ENCODE data around the gene DGKD.
"Not testable (repeated sequence)": the region's sequence is repeated elsewhere in the genome, so short reads cannot be mapped to it uniquely, and the experiment has no call there.

The DGKD gene

DNA sequence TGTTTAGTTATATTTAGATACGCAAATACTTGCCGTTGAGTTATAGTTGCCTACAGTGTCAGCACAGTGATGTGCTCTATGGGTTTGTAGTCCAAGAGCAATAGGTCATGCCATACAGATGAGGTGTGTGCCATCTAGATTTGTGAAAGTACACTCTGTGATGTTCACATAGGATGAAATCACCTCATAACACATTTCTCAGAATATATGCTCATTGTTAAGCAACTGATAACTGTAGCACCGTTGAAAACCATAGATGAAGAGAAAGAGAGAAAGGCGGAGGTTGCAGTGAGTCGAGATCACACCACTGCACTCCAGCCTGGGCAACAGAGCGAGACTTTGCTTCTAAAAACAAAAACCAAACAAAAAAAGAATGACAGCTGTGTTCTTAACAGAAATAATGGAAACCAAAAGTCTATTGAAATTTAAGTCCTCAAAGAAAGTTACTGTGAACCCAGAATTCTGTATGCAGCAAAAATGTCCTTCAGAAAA lies 9.5 kb downstream of the DGKD start:
- no peak for DNase-seq
- Mint-ChIP-seq H3K4me3 (no peak overlapping the region), H3K27ac (no peak overlapping the region), H3K9me3 (peaks cover 4% of the 10 kb centered on the region), H3K27me3 (no peaks in the 10 kb centered on the region), H3K4me1 (peaks cover 70% of the 10 kb centered on the region), H3K36me3 (ENCODE audit: low read depth) (peaks cover 55% of the 10 kb centered on the region)
- ATAC-seq = peak; percentile 25

DNA sequence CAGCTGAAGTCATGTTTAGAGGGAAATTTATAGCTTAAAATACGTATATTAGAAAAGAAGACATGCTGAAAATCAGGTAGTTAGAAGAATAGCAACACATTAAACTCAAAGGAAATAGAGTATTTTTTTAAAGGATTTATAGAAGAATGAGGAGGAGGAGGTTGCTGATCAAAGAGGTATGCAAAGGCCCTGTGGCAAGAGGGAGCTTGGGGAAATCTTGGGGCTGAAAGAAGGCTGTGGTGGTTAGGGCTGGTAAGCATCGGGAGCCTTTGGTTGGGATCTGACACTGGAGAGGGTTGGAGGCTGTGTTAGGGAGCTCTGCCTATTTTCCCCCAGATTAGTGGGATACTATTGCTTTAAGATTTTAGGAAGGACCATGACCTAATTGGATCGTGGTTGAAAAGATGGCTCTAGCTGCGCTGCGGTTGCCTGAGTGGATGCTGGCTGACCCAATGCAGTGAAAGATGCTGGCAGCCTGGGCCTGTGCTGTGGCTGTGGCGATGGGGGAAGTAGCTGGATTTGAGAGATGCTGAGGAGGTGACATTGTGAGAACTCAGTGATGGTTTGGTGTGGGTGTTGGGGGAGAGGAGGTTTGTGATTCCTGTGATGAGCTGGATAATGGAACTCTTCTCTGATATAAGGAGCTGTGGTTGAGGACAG lies 11.7 kb downstream of the DGKD start:
- H3K4me1 Mint-ChIP-seq = peaks cover 72% of the 10 kb centered on the region
- peak overlapping the region; percentile 41 for H3K27ac Mint-ChIP-seq
- no peaks in the 10 kb centered on the region for H3K27me3 Mint-ChIP-seq
- DNase-seq = no peak
- peaks cover 42% of the 10 kb centered on the region for H3K36me3 Mint-ChIP-seq (ENCODE audit: low read depth)
- H3K9me3 Mint-ChIP-seq = peaks cover 4% of the 10 kb centered on the region
- H3K4me3 Mint-ChIP-seq = no peak overlapping the region
- peak; percentile 35 for ATAC-seq

DNA sequence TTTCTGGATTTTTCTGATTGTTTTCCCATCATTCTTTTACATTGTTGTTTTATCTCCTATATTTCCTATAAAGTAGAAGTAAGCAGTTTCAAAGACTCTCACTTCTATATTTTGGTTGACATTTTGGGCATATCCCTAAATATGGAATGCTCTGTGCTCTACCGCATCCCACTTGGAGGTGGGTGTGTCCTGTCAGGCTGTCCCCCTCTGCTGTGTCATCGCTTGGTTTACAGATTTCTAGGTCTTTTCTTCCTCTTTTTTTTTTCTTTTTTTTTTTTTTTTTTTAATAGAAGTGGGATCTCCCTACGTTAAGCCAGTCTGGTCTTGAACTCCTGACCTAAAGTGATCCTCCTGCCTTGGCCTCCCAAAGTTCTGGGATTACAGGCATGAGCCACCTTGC lies 13.3 kb downstream of the DGKD start:
- H3K4me1 Mint-ChIP-seq = peaks cover 65% of the 10 kb centered on the region
- H3K4me3 Mint-ChIP-seq = no peak overlapping the region
- peaks cover 38% of the 10 kb centered on the region for H3K36me3 Mint-ChIP-seq (ENCODE audit: low read depth)

DNA sequence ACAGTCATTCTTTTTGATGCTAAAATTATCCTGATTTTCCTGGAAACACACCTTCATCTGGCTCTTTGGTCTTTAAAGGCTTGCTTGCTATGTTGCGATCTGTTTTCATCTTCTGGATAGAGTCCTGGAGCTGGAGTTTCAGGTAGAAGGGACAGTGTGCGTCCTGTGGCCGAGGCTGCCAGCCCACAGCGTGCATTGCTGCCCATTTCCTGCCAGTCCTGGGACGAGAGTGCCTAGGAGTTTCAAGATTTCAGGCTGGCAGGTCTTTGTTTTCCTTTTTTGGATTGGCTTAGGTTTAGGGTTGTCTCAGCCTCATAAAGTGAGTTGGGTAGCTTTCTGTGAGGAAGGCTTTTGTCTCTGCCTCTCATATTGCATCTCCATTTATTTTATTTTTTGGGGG lies 14.5 kb downstream of the DGKD start:
- DNase-seq (no peak), ATAC-seq (no peak)
- Mint-ChIP-seq H3K4me3 (no peak overlapping the region), H3K4me1 (peaks cover 61% of the 10 kb centered on the region), H3K27ac (no peak overlapping the region), H3K36me3 (ENCODE audit: low read depth) (peaks cover 30% of the 10 kb centered on the region), H3K27me3 (no peaks in the 10 kb centered on the region), H3K9me3 (peaks cover 2% of the 10 kb centered on the region)

More for the DNA sequence above, 13.3 kb downstream of the DGKD start:
- Mint-ChIP-seq H3K27ac (no peak overlapping the region), H3K9me3 (peaks cover 4% of the 10 kb centered on the region), H3K27me3 (no peaks in the 10 kb centered on the region)
- no peak for DNase-seq
- ATAC-seq = no peak

DNA sequence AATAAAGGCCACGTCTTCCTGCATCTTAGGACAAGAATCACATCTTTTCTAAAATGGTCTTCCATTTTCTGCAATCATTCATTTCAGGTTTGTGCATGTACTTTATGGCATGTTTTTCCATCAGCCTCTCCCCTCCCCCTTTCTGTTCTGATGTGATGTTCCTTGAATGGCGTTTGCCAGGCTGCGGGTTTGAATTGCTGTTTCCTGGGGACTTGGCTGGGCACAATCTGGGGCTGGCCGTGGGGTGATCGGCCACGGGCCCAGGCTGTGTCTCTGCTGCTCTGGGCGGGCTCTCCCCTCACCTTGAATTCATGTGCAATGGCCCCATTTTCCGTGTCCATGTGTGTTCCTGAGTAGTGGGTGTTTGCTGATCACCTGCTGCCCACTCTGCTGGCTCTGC lies 15.2 kb downstream of the DGKD start:
- Mint-ChIP-seq H3K4me1 (peaks cover 58% of the 10 kb centered on the region), H3K9me3 (no peaks in the 10 kb centered on the region), H3K27me3 (no peaks in the 10 kb centered on the region), H3K4me3 (no peak overlapping the region), H3K27ac (peak overlapping the region; percentile 52), H3K36me3 (ENCODE audit: low read depth) (peaks cover 25% of the 10 kb centered on the region)
- DNase-seq = no peak
- ATAC-seq = no peak

DNA sequence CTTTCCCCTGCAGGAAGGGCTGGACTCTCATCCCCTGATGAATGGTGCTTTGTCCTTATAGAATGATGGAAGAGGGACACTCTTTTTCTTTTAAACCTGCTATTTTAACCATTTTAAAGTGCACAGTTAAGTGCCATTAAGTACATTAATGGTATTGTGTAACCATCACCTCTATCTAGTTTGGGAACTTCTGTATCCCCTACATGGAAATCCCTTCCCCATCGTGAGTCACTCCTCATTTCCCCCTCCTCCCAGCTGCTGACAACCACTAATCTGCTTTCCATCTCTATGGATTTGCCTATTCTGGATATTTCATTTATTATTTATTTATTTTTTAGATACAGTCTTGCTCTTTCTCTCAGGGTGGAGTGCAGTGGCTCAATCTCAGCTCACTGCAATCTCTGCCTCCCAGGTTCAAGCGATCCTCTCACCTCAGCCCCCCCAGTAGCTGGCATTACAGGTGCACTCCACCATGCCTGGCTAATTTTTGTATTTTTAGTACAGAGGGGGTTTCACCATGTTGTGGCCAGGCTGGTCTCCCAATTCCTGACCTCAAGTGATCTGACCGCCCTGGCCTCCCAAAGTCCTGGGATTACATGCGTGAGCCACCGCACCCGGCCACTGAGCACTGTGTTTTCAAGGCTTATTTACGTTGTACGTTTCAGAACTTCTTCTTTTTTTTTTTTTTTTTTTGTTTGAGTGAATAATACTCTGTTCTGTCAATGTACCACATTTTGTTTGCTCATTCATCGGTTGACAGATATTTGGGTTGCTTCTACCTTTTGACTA lies 15.8 kb downstream of the DGKD start:
- peaks cover 21% of the 10 kb centered on the region for H3K36me3 Mint-ChIP-seq (ENCODE audit: low read depth)
- no peaks in the 10 kb centered on the region for H3K9me3 Mint-ChIP-seq
- no peak overlapping the region for H3K4me3 Mint-ChIP-seq
- H3K4me1 Mint-ChIP-seq = peaks cover 55% of the 10 kb centered on the region
- no peak for ATAC-seq
- no peaks in the 10 kb centered on the region for H3K27me3 Mint-ChIP-seq
- no peak for DNase-seq
- peak overlapping the region; percentile 52 for H3K27ac Mint-ChIP-seq

DNA sequence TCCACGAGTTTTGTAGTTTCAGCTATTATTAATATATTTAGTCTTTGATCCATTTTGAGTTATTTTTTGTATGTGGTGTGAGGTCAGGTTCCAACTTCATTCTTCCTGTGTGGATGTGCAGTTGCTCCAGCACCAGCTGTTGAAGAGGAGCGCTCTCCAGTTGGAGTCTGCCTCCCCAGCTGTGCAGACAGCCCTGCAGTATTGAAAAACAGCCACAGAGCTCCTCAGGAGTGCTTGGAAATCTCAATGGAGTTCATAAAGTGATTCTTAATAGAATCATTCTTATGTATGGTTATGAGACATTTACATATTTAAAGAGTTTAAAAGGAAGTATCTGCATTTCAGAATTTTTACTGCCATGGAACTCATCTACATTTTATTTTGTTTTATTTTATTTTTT lies 17.3 kb downstream of the DGKD start:
- H3K4me3 Mint-ChIP-seq = no peak overlapping the region

DNA sequence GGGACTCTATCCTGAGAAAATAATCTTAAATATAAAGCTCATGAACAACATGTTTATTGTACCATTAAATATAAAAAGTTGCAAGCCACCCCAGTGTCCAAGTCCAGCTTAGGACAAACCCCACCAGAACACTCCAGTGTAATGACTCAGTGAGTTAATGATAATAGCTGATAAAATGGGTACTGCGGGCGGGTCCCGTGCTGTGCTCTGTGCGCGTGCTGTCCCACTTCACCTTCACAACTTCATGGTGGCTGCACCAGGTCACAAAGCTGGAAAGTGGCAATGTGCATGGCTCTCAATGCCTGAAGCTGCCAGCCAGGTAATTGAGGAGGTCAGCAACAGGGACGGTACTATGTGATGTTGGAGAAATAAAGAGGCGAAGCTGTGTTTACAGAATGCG lies 18.6 kb downstream of the DGKD start:
- no peaks in the 10 kb centered on the region for H3K9me3 Mint-ChIP-seq
- no peaks in the 10 kb centered on the region for H3K27me3 Mint-ChIP-seq
- H3K4me1 Mint-ChIP-seq = peaks cover 43% of the 10 kb centered on the region
- no peak overlapping the region for H3K4me3 Mint-ChIP-seq
- no peak overlapping the region for H3K27ac Mint-ChIP-seq
- no peak for ATAC-seq
- no peak for DNase-seq
- H3K36me3 Mint-ChIP-seq (ENCODE audit: low read depth) = peaks cover 29% of the 10 kb centered on the region

More for the DNA sequence above, 17.3 kb downstream of the DGKD start:
- Mint-ChIP-seq H3K4me1 (peaks cover 51% of the 10 kb centered on the region), H3K36me3 (ENCODE audit: low read depth) (peaks cover 27% of the 10 kb centered on the region), H3K27ac (peak overlapping the region; percentile 2), H3K27me3 (no peaks in the 10 kb centered on the region), H3K9me3 (no peaks in the 10 kb centered on the region)
- ATAC-seq (no peak), DNase-seq (no peak)

DNA sequence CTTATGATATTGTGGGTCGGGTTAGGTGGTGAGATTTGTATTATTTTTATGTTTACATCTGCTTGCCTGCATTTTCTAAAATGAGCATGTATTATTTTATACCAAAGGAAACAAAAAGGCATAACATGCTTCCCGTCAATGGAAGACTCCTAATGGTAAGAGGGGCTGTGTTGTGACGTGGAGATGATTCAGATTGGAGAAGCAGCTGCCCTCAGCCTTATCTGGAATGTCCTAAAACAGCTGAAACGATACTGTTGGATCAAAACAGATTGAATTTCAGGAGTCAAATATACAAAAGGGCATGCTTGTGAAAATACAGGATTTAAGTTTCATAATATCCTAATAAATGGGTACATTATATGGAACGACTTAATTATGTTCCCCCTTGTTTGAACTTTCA lies 19.0 kb downstream of the DGKD start:
- no peaks in the 10 kb centered on the region for H3K9me3 Mint-ChIP-seq
- H3K27ac Mint-ChIP-seq = no peak overlapping the region
- no peak overlapping the region for H3K4me3 Mint-ChIP-seq
- H3K27me3 Mint-ChIP-seq = no peaks in the 10 kb centered on the region
- DNase-seq (no peak), ATAC-seq (no peak)
- H3K4me1 Mint-ChIP-seq = peaks cover 38% of the 10 kb centered on the region
- H3K36me3 Mint-ChIP-seq (ENCODE audit: low read depth) = peaks cover 28% of the 10 kb centered on the region

DNA sequence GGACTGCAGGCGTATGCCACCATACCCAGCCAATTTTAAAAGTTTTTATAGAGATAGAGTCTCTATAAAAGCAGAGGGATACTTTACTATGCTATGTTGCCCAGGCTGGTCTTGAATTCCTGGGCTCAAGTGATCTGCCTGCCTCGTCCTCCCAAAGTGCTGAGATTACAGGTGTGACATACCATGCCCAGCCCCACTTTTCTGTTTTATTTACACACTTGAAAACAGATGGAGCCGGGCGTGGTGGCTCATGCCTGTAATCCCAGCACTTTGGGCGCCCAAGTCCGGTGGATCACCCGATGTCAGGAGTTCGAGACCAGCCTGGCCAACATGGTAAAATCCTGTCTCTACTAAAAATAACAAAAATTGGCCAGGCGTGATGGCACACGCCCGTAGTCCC lies 20.5 kb downstream of the DGKD start:
- peaks cover 37% of the 10 kb centered on the region for H3K4me1 Mint-ChIP-seq
- peaks cover 29% of the 10 kb centered on the region for H3K36me3 Mint-ChIP-seq (ENCODE audit: low read depth)
- H3K27me3 Mint-ChIP-seq, ATAC-seq, DNase-seq, H3K4me3 Mint-ChIP-seq, H3K9me3 Mint-ChIP-seq, H3K27ac Mint-ChIP-seq: not testable (repeated sequence)

DNA sequence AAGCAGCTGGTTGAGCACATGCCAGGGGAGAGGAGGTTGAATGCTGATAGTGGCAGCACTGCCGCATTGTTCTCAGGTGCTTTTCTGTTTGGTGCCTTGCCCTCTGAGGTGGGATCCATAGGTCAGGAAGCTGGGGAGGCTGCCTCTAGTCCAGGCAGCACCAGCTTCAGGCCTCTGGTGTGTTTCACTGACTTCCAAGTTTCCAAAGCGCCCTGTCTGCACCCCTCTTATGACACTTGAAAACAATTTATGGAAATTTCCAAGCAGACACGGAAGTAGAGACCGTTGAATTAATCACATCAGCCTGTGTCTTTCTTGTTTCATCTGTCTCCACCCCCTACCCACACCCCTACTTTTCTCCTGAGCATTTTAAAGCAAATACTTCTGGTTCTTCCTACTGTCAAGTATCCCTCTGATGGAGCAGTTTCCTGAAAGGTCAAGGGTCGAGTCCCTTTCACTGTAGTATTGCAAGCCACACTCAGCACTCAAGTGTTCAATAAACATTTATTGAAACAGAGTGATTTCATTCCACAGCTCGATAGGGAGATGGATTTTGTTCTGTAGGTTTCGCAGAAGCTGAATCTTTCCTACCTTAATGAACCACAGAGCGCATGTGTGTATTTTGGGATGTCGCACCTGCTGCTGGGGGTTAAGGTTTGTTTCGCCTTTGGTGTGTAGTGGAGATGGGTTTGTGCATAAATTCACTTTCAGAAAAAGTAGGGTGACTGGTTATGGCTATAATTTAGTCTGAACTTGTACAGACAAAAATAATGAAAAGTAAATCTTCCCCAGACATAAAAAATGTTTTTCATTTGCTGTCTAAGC lies 21.4 kb downstream of the DGKD start:
- H3K4me1 Mint-ChIP-seq = peaks cover 40% of the 10 kb centered on the region
- no peak for ATAC-seq

DNA sequence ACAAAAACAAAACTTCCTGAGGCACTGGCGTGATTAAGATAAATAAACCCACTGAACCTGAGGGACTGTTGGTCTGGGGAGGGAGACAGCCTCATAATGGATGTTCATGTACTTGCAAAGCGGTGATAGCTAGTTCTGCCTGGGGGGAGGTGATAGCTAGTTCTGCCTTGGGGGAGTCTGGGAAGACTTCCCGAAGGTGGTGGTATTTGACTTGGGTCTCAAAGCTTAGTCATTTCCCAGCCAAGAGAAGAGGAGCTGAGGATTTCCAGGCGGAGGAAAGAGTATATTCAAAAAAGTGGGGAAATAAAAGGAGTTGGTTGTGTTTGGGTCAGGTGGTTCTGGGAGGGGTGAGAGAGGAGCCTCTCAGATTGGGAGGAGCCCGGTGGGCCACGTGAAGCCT lies 24.7 kb downstream of the DGKD start:
- Mint-ChIP-seq H3K27ac (no peak overlapping the region), H3K27me3 (no peaks in the 10 kb centered on the region), H3K9me3 (no peaks in the 10 kb centered on the region), H3K4me3 (no peak overlapping the region), H3K4me1 (peaks cover 68% of the 10 kb centered on the region), H3K36me3 (ENCODE audit: low read depth) (peaks cover 32% of the 10 kb centered on the region)
- no peak for DNase-seq
- no peak for ATAC-seq

More for the DNA sequence above, 21.4 kb downstream of the DGKD start:
- Mint-ChIP-seq H3K36me3 (ENCODE audit: low read depth) (peaks cover 31% of the 10 kb centered on the region), H3K9me3 (no peaks in the 10 kb centered on the region), H3K4me3 (no peak overlapping the region), H3K27ac (peak overlapping the region; percentile 38), H3K27me3 (no peaks in the 10 kb centered on the region)
- DNase-seq = no peak

DNA sequence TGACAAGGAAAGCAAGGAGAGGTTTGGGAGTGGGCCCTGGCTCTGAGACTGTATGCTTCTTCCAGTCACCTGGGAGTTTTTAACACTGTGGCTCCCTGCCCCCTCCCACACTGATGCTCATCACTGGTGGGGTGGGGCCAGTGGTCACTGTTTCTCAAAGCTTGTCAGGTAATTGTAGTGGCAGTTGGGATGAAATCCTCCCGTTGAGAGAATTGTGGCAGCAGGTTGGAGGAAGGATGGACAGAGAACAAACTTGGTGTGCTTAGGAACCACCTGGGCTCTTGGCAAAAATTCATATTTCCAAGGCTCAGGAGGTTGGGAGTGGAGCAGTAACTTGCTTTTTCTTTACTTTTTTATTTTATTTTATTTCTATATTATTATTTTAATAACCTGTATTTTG lies 25.1 kb downstream of the DGKD start:
- H3K4me3 Mint-ChIP-seq = no peak overlapping the region
- H3K36me3 Mint-ChIP-seq (ENCODE audit: low read depth) = peaks cover 35% of the 10 kb centered on the region
- no peaks in the 10 kb centered on the region for H3K9me3 Mint-ChIP-seq
- no peaks in the 10 kb centered on the region for H3K27me3 Mint-ChIP-seq
- H3K27ac Mint-ChIP-seq = no peak overlapping the region
- DNase-seq (no peak), ATAC-seq (no peak)
- peaks cover 72% of the 10 kb centered on the region for H3K4me1 Mint-ChIP-seq

DNA sequence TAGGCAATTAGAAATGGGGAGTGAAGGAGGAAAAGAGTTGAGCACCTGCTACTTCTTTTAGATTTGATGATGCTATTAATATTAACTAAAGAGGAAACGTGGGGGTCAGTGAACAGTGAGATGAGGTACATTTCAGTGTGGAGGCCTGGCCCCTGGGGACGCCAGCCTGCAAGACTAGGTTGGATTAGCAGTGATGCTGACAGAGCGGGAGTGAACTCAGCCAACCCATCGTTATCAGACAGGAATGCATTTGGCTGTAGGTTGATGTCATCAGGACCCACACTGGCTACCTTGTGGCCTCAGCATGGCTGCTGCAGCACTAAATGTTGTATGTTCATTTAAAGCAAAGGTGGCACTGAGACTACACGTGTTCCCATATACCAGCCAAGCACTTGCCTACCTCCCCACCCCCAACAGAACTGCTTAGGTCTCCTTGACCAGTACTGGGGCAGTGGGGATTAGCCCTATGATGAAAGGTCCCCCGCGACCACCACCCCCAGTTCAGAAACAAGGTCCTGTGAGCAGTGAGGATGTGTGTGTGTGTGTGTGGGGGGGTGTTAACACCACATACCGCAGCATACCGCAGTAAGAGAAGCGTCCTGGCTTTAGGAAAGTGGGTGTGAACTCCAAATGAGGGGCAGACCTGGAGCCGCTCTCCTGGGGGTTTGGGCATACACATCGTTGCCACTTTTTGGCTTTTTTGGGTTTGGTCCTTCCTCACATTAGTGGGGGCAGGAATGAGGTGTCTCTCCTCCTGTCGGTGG lies 26.0 kb downstream of the DGKD start:
- Mint-ChIP-seq H3K36me3 (ENCODE audit: low read depth) (peaks cover 35% of the 10 kb centered on the region), H3K4me3 (no peak overlapping the region), H3K4me1 (peaks cover 77% of the 10 kb centered on the region), H3K9me3 (no peaks in the 10 kb centered on the region), H3K27ac (peak overlapping the region; percentile 60), H3K27me3 (no peaks in the 10 kb centered on the region)
- ATAC-seq (no peak), DNase-seq (no peak)
